ENCODE data around the gene KCNK13.

DNA sequence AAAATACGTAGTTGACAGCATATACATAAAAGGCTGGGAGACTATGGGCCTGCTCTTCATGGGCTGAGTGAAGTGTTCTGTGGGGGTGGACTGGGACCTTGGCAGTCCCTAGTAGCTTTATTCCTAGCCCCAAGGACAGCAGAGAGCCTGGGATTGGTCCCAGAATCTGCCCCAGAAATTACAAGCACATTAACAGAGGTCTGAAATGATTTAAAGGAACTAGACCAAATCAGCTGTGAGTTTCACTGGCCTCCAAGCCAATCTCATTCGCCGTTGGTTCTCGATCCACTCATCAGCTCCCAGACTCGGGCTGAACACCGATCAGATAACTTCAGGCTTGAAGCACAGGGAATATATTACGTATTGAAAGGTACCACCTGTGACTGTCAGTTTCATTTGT, 117.6 kb downstream of the KCNK13 start:
- TF ChIP-seq, protein P1, sequence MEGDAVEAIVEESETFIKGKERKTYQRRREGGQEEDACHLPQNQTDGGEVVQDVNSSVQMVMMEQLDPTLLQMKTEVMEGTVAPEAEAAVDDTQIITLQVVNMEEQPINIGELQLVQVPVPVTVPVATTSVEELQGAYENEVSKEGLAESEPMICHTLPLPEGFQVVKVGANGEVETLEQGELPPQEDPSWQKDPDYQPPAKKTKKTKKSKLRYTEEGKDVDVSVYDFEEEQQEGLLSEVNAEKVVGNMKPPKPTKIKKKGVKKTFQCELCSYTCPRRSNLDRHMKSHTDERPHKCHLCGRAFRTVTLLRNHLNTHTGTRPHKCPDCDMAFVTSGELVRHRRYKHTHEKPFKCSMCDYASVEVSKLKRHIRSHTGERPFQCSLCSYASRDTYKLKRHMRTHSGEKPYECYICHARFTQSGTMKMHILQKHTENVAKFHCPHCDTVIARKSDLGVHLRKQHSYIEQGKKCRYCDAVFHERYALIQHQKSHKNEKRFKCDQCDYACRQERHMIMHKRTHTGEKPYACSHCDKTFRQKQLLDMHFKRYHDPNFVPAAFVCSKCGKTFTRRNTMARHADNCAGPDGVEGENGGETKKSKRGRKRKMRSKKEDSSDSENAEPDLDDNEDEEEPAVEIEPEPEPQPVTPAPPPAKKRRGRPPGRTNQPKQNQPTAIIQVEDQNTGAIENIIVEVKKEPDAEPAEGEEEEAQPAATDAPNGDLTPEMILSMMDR (optimal IDR thresholded peaks at IDR 0.05 in 1 of 3, IDR thresholded peaks at IDR 0.05 in 1 of 3, conservative IDR thresholded peaks at IDR 0.05 in 1 of 3; ENCODE audit: extremely low read depth in 1 of 3, insufficient read depth in 2 of 3, low read length in 3 of 3): no peak
- no peak for TF ChIP-seq EZH2 (IDR thresholded peaks at IDR 0.05; ENCODE audit: low read length)
